Activated T-cell treated with anti-CD3 and anti-CD28 coated beads, Interleukin-2, amount 50 U/mL, for 72 hours (primary cell): Measurements from ENCODE around the gene SUGCT. TPM values are rescaled to one million over a fixed set of nuclear protein-coding genes. Genes with fewer than 3 reads are reported as not detected.

ENCODE experiments used
- ATAC-seq, 2 donors: fragments of 150-1000 bp; cut with Tn5 transposase; replicated peaks in 1 of 2; 2 replicates each; pipeline ENCODE4 v1.10.0; 2021; ENCODE audit warnings: moderate library complexity in 2 of 2, mild to moderate bottlenecking in 1 of 2
- DNase-seq, 2 donors: peaks; one replicate each; pipeline ENCODE4 v3.0.0; 2021 to 2022; ENCODE audit warnings: mixed read lengths in 1 of 2
- H3K27ac Mint-ChIP-seq: one replicate; pipeline ENCODE4 v1.8.0; 2022; ENCODE audit warnings: mild to moderate bottlenecking, moderate library complexity, mixed read lengths
- H3K27me3 Mint-ChIP-seq: one replicate; pipeline ENCODE4 v1.8.0; 2022; ENCODE audit warnings: low read depth, mixed read lengths
- H3K36me3 Mint-ChIP-seq, 2 donors: one replicate each; pipeline ENCODE4 v1.8.0; 2022; ENCODE audit warnings: mixed read lengths in 2 of 2, mild to moderate bottlenecking in 1 of 2; ENCODE audit not compliant: insufficient read depth in 2 of 2
- H3K4me1 Mint-ChIP-seq: one replicate; pipeline ENCODE4 v1.8.0; 2022; ENCODE audit warnings: low read depth, mixed read lengths
- H3K4me3 Mint-ChIP-seq, 2 donors: one replicate each; pipeline ENCODE4 v1.8.0; 2022; ENCODE audit warnings: mild to moderate bottlenecking in 2 of 2, mixed read lengths in 2 of 2, moderate library complexity in 2 of 2
- H3K9me3 Mint-ChIP-seq, 2 donors: one replicate each; pipeline ENCODE4 v1.8.0; 2022; ENCODE audit warnings: mixed read lengths in 2 of 2
- total RNA-seq, 2 donors: library from RNA; stranded (reverse); gene quantifications; one replicate each; pipeline ENCODE4 v1.2.3, GENCODE V29; 2022

The SUGCT gene
- total RNA-seq, 2 donors from 2014 or later = 1.5 to 1.6 TPM

DNA sequence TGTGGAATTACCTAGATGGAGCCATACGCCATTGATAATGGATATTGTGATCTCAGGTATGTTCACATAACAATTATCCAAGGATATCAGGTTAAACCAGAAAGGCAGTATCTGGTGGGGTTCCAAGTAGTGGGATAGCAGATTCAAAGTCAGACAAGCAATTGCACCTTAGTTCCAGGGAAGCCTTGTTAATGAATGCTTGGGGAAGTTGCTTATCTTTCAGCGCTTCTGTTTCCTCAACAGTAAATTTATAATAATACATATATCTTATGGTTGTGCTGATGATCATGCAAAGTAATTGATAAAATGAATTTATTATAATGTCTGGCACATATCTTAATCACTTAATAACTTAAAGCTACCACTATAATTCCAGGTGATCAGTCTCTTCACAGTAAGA lies 290.9 kb downstream of the SUGCT start:
- no peaks in the 10 kb centered on the region for H3K27me3 Mint-ChIP-seq
- DNase-seq = no peak
- H3K36me3 Mint-ChIP-seq = no peaks in the 10 kb centered on the region
- no peak for ATAC-seq
- H3K4me3 Mint-ChIP-seq = no peak overlapping the region
- H3K4me1 Mint-ChIP-seq = no peaks in the 10 kb centered on the region
- H3K9me3 Mint-ChIP-seq = no peaks in the 10 kb centered on the region
- H3K27ac Mint-ChIP-seq = no peak overlapping the region

DNA sequence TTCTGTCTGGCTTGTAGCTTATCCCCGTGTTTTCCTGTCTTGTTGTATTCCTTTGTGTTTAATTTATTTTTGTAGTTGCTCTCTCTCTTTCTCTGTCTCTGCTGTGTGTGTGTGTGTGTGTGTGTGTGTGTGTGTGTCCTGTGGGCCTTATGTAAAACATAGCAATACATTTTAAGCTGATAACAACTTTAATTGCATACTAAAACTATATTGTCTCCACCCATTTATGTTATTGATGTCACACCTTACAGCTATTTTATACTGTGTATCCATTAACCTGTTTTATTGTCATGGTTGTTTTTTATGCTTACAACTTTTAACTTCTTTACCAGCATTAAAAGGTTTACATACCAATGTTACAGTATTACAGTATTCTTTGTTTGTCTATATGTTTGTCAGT lies 293.6 kb downstream of the SUGCT start:
- Mint-ChIP-seq H3K4me1 (no peaks in the 10 kb centered on the region), H3K36me3 (peaks cover 0 to 3% of the 10 kb centered on the region in 2 donors), H3K27ac (no peak overlapping the region), H3K9me3 (peaks cover 5 to 7% of the 10 kb centered on the region in 2 donors), H3K27me3 (no peaks in the 10 kb centered on the region), H3K4me3 (no peak overlapping the region)
- DNase-seq (no peak), ATAC-seq (no peak)

DNA sequence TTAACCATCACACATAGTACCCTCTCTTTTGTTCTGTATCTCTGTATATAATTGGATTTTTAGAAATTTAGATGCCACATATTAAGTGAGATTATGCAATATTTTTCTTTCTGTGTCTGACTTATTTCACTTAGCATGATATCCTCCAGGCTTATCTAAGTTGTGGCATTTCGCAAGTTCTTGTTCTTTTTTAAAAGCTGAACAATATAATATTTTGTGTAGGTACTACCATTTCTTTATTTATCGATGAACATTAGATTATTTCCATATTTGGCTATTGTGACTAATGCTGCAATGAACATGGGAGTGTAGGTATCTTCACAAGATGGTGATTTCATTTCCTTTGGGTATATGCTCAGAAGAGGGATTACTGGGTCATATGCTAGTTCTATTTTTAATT lies 295.0 kb downstream of the SUGCT start:
- H3K9me3 Mint-ChIP-seq = peaks cover 5 to 7% of the 10 kb centered on the region in 2 donors
- no peaks in the 10 kb centered on the region for H3K27me3 Mint-ChIP-seq
- H3K4me1 Mint-ChIP-seq = no peaks in the 10 kb centered on the region
- no peak overlapping the region for H3K27ac Mint-ChIP-seq
- DNase-seq (no peak), ATAC-seq (no peak)
- H3K4me3 Mint-ChIP-seq = no peak overlapping the region
- peaks cover 0 to 3% of the 10 kb centered on the region in 2 donors for H3K36me3 Mint-ChIP-seq

DNA sequence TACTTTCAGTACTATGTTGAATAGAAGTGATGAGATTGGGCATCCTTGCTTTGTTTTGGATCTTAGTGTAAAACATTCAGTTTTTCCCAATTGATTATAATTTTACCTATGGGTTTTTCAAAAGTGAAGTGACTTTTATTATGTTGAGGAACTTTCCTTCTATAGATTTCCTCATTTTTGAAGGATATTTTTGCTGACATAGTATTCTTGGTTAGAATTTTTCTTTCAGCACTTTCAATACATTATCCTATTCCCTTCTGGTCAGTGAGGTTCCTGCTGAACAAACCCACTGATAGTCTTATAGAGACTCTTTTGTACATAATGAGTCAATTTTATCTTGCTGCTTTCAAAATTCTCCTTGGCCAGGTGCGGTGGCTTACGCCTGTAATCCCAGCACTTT lies 297.2 kb downstream of the SUGCT start:
- Mint-ChIP-seq H3K4me1 (no peaks in the 10 kb centered on the region), H3K9me3 (peaks cover 7 to 9% of the 10 kb centered on the region in 2 donors), H3K4me3 (no peak overlapping the region), H3K27ac (no peak overlapping the region), H3K36me3 (peaks cover 0 to 3% of the 10 kb centered on the region in 2 donors), H3K27me3 (no peaks in the 10 kb centered on the region)
- ATAC-seq = no peak
- no peak for DNase-seq

DNA sequence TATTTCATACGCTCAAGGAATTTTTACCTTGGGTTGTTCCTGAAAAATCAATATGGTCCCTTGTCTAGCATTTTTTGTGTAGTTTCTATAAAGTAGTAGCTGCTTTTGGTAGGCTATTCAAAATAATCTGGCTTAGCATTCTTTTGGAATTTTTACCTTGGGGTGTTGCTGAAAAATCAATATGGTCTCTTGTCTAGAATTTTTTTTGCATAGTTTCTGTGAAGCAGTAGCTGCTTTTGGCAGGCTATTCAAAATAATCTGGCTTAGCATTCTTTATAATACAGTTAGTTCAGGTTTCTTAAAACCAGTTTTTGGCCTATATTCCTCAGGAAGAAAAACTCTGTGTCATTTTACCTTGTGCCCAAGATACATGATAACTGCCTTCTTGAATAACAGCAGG lies 301.9 kb downstream of the SUGCT start:
- peaks cover 0 to 3% of the 10 kb centered on the region in 2 donors for H3K36me3 Mint-ChIP-seq
- no peak overlapping the region for H3K27ac Mint-ChIP-seq
- DNase-seq = no peak
- no peak overlapping the region for H3K4me3 Mint-ChIP-seq
- H3K27me3 Mint-ChIP-seq = no peaks in the 10 kb centered on the region
- H3K4me1 Mint-ChIP-seq = no peaks in the 10 kb centered on the region
- H3K9me3 Mint-ChIP-seq = peaks cover 9% of the 10 kb centered on the region in 2 donors
- ATAC-seq = no peak

DNA sequence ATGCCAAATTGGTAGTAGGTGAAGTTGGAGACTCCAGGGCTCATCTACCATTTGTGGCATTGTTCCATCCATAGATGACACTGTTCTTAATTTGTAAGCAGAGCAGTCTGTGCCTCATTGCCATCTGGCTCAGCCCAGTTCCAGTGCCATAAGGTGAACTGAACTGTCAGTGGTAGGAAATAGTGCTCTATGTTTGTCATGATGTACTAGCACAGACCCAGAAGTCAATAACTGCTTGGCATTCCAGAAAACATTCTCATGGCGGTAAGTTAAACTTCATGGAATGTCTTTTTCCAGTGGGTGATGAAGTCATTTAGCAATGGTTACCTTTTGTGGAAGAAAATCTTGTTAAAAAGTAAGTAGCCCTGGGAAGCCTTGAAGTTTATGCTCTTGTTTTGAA lies 302.7 kb downstream of the SUGCT start:
- no peak for DNase-seq
- Mint-ChIP-seq H3K9me3 (peaks cover 7 to 9% of the 10 kb centered on the region in 2 donors), H3K4me1 (no peaks in the 10 kb centered on the region), H3K27me3 (no peaks in the 10 kb centered on the region), H3K27ac (no peak overlapping the region), H3K4me3 (no peak overlapping the region), H3K36me3 (peaks cover 0 to 3% of the 10 kb centered on the region in 2 donors)
- ATAC-seq = no peak

DNA sequence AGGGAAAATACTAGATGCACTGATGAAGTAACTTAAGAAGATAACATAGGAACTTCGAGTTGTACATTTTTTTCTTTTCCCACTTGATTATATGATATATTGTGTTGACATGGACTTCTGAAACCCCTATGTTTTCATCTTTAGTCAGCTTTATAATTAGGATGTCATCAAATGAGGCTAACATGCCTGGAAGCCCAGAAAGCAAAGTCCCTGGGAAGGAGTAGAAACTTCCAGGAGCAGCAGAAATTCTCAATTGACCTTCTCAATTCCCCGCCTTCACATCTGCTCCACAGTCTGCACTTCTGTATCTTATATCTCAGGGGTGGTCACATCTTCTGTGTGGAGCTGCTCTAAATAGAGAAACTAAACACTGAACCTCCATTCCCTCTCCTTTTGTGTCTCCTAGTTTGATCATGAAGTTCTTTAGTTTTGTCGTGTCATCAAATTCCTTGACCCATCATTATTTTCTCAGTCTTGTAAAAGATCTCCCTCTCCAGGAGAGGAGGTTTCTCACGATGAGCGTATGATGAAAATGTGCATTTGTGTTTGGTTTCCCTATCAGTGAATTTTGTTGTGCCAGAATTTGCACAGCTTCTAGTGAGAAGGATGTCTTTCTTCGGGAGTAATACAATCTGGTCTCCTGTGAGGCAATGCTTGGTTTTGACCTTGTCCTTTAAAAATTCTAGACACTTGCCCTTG lies 303.3 kb downstream of the SUGCT start:
- Mint-ChIP-seq H3K4me3 (no peak overlapping the region), H3K27ac (no peak overlapping the region), H3K27me3 (no peaks in the 10 kb centered on the region), H3K9me3 (peaks cover 4 to 5% of the 10 kb centered on the region in 2 donors), H3K36me3 (peaks cover 0 to 1% of the 10 kb centered on the region in 2 donors), H3K4me1 (no peaks in the 10 kb centered on the region)
- DNase-seq = no peak
- no peak for ATAC-seq

DNA sequence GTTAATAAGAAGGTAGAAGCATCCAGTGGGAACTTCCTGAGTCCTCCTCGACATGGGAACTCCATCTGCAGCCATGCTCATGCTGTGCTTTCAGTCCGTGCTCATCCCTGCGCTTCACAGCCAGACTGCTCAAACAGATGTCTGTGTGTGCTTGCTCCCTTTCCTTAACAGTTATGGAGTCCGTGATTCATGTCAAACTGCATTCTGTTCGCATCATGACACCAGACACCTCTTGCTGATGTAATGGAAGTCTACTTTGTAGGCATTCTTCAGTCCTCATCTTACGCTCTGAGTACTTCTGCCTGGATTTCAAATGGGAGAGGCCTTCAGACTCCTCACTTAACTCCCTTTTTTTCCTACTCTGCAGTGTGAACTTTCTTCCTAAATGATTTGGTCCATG lies 304.9 kb downstream of the SUGCT start:
- H3K36me3 Mint-ChIP-seq = no peaks in the 10 kb centered on the region
- no peak overlapping the region for H3K27ac Mint-ChIP-seq
- ATAC-seq = no peak
- DNase-seq = no peak
- H3K27me3 Mint-ChIP-seq = no peaks in the 10 kb centered on the region
- H3K4me3 Mint-ChIP-seq = no peak overlapping the region
- peaks cover 4 to 7% of the 10 kb centered on the region in 2 donors for H3K9me3 Mint-ChIP-seq
- no peaks in the 10 kb centered on the region for H3K4me1 Mint-ChIP-seq

DNA sequence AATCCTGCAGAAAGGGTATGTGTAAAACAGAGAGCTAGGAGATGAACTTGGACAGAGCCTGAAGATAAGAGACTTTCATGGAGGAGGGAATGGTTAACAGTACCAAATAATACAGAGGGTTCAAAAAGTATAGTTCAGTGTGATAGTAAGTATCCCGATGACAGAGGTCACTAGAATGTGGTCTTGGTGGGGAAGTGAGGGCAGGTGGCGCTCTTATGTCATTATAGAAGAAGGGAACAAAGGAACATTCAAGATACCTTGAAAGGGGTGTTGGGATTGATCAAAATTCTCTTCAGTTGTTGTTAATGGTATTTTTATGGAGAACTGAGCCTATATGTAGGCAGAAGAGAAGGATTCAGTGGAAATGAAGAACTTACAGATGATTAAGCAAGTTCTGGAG lies 312.5 kb downstream of the SUGCT start:
- Mint-ChIP-seq H3K9me3 (peaks cover 3% of the 10 kb centered on the region in 2 donors), H3K4me3 (no peak overlapping the region), H3K27me3 (no peaks in the 10 kb centered on the region), H3K36me3 (no peaks in the 10 kb centered on the region), H3K4me1 (no peaks in the 10 kb centered on the region), H3K27ac (no peak overlapping the region)
- no peak for DNase-seq
- no peak for ATAC-seq

DNA sequence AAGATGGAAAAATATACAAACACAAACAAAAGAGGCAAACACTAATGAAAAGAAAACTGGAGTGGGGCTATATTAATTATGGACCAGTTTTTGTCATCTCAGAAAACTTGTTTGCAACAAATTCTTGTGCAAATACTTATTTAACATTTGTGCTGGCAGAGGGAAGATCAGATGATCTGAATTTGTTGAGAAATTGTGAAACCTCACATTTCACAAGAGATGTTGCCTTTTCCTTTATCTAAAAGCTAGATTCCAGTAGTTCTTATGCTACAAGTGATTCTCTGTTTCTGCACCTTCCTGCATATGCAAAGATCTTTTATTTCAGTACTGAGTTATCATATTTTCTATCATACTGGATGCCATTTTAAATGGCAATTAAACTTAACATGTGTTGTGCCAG lies 320.7 kb downstream of the SUGCT start:
- H3K27ac Mint-ChIP-seq = no peak overlapping the region
- no peak overlapping the region for H3K4me3 Mint-ChIP-seq
- no peaks in the 10 kb centered on the region for H3K27me3 Mint-ChIP-seq

DNA sequence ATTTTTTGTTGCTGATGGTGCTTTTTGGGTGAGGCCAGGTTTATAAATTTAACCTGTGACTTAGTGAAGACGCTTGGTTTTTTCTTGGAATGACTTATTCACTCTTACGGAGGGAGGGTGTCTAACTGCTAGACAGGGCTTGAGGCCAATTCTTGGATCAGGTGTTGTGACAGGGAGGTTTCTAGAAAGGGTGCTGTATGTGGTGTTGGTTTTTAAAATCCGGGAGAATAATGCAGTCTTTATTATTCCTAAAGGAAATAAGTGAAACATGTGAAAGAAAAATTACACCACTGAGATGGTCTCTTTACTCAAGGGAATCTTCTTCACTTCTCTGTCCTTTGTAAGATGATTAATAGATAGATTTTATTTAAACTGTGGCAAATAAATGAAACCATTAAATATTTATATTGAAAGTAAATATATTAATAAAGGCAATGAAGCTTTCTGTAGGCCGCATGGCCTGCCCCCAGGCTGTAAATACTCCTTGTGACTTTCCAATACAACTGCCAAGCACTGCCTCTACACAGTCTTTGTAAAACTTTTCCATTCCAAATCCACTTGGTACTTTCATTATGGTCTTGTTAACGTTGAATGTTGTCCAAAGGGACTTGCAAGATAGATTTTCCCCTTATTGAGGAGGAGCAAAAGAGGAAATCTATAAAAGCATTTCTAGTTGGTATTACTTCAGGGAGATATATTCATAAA lies 323.1 kb downstream of the SUGCT start:
- DNase-seq (no peak), ATAC-seq (no peak)
- no peaks in the 10 kb centered on the region for H3K36me3 Mint-ChIP-seq
- H3K27ac Mint-ChIP-seq = no peak overlapping the region
- H3K4me1 Mint-ChIP-seq = no peaks in the 10 kb centered on the region
- no peaks in the 10 kb centered on the region for H3K27me3 Mint-ChIP-seq
- no peak overlapping the region for H3K4me3 Mint-ChIP-seq
- H3K9me3 Mint-ChIP-seq = peaks cover 0 to 2% of the 10 kb centered on the region in 2 donors

More for the DNA sequence above, 320.7 kb downstream of the SUGCT start:
- no peak for ATAC-seq
- H3K4me1 Mint-ChIP-seq = no peaks in the 10 kb centered on the region
- H3K36me3 Mint-ChIP-seq = no peaks in the 10 kb centered on the region
- peaks cover 0 to 2% of the 10 kb centered on the region in 2 donors for H3K9me3 Mint-ChIP-seq
- DNase-seq = no peak

DNA sequence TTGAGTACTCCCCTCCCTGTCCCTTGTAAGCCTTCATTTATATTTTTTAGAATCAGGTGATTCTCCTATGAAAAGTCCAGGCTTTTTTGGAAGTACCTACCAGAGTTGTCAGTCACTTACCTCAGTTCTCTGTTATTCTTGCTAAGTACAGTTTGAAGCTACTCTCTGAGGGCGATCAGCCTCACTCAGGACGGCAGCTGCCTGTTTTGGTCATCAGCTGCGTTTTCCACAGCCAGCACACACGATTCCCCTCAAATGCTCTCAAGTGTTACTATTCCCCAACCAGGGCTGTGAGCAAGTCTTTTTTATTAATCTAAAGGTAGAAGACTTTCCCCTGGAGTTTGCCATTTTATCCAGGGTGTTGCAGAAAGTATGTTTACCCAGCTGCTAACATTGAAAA lies 328.6 kb downstream of the SUGCT start:
- no peak for DNase-seq
- H3K36me3 Mint-ChIP-seq = no peaks in the 10 kb centered on the region
- no peak for ATAC-seq
- peaks cover 0 to 2% of the 10 kb centered on the region in 2 donors for H3K9me3 Mint-ChIP-seq
- no peaks in the 10 kb centered on the region for H3K27me3 Mint-ChIP-seq
- H3K4me1 Mint-ChIP-seq = no peaks in the 10 kb centered on the region
- no peak overlapping the region for H3K27ac Mint-ChIP-seq
- no peak overlapping the region for H3K4me3 Mint-ChIP-seq

DNA sequence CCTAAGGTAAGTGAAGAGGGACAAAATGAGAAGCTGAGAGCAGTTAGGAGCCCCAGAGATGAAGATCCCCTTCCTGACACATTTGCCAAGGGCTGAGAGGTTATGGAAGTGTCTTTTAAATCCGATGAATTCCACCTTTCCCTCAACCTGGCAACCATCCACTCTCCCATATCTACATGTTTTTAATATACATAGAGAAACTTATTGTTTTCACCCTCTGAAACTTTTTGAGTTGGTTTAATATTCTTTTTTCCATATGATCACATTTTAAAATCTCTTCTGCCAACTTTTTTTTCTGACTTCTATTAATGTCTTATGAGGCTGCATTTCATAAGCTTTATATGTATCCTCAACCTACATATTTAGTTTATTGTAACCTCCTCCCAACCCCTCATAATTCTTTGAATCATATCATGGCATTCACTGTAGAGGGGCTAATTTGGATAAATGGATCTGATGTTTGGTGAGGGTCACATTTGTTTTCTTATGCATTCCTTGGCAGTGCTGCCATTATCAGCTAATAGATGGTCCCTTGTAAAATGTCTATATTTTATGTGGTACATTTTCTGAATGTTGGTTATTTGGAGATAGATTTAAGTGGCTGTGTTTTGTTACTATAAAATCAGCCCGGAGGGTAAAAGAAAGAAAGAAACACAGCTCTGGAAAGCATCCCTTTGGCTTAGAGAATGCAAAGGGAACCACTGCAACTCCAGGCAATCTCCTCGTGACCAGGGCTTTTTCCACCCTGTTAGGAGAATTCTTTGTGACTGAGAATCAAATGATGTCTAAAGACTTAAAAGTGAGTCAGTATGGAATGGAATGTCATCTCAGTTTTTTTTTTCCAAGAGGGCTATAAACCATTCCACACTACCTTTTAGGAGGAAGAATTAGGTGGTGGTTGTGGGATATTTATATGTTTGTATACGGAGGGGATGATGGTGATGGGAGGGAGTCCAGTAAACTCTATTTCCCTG lies 334.4 kb downstream of the SUGCT start:
- H3K9me3 Mint-ChIP-seq = peaks cover 0 to 1% of the 10 kb centered on the region in 2 donors

More for the DNA sequence above, 334.4 kb downstream of the SUGCT start:
- Mint-ChIP-seq H3K4me1 (no peaks in the 10 kb centered on the region), H3K36me3 (no peaks in the 10 kb centered on the region), H3K27me3 (no peaks in the 10 kb centered on the region), H3K4me3 (no peak overlapping the region), H3K27ac (no peak overlapping the region)
- ATAC-seq (no peak), DNase-seq (no peak)
